HCT116 (cell line): ENCODE results near the gene ADI1. TPM values are rescaled to one million over a fixed set of nuclear protein-coding genes. Genes with fewer than 3 reads are reported as not detected.

ENCODE experiments used
- ATAC-seq: fragments of 200-7000 bp; cut with Tn5 transposase; 2 replicates; pipeline ENCODE4 v1.9.1; 2020; ENCODE audit warnings: mild to moderate bottlenecking, moderate library complexity
- BruUV-seq: library from RNA; stranded (reverse); fragments of 400-500 nt; replicated peaks from 2 replicates; lab custom pipeline; 2021; lab: Mats Ljungman, UMichigan
- CTCF ChIA-PET: fragments of 300-600 bp; sonication (Branson Sonifier 250); formaldehyde crosslinking; loops from one replicate; lab custom pipeline; 2021; ENCODE audit warnings: antibody characterized with exemption; lab: Charles Lee
- POLR2A ChIA-PET: fragments of 300-600, 350-600 bp; sonication (Branson Sonifier 250); formaldehyde crosslinking; loops from one replicate; lab custom pipeline; 2021; ENCODE audit warnings: antibody characterized with exemption; lab: Charles Lee
- RAD21 ChIA-PET, 2 experiments: fragments of 300-600 bp; sonication (Branson Sonifier 250); formaldehyde crosslinking; loops; one replicate each; lab custom pipeline; 2023; ENCODE audit warnings: low total read pairs in 2 of 2; ENCODE audit not compliant: uncharacterized antibody in 2 of 2, unreplicated experiment in 2 of 2, low non-redundant PET in 1 of 2; lab: Charles Lee
- DNase-seq: peaks from one replicate; pipeline ENCODE4 v3.0.0-alpha.2; 2010; ENCODE audit warnings: low read depth, low spot score
- H2AFZ ChIP-seq: fragments of 200-600 bp; shearing (Covaris generic), sonication (generic); 2 replicates; pipeline ENCODE4 v1.6.1; 2017; ENCODE audit warnings: low read depth, mixed run types, mixed read lengths, antibody characterized with exemption, low read length; ENCODE audit not compliant: poor library complexity, severe bottlenecking
- H3K27ac ChIP-seq: 2 replicates; pipeline ENCODE4 v1.5.1; 2012; ENCODE audit warnings: low read depth, low read length
- H3K27me3 ChIP-seq: fragments of 200-600 bp; sonication (generic); 2 replicates; pipeline ENCODE4 v1.6.1; 2016; ENCODE audit warnings: mixed run types, low read length, mixed read lengths; ENCODE audit not compliant: insufficient read depth
- H3K36me3 ChIP-seq, 2 experiments: fragments of 200-500 bp in 1 of 2; fragments of 200-600 bp in 1 of 2; sonication (Bioruptor generic) in 1 of 2; sonication (generic) in 1 of 2; 2 replicates each; pipeline versions ENCODE4 v1.5.1 to v1.6.1; 2014 to 2016; ENCODE audit warnings: low read length in 2 of 2, inconsistent platforms in 1 of 2, mixed read lengths in 1 of 2, mixed run types in 1 of 2; ENCODE audit not compliant: insufficient read depth in 2 of 2, control insufficient read depth in 1 of 2
- H3K4me1 ChIP-seq, 2 experiments: fragments of 200-600 bp in 1 of 2; sonication (generic) in 1 of 2; 2 replicates each; pipeline versions ENCODE4 v1.5.1 to v1.6.1; 2012 to 2017; ENCODE audit warnings: low read length in 2 of 2, inconsistent platforms in 1 of 2, mild to moderate bottlenecking in 1 of 2, mixed read lengths in 1 of 2, mixed run types in 1 of 2, moderate library complexity in 1 of 2; ENCODE audit not compliant: insufficient read depth in 2 of 2, control insufficient read depth in 1 of 2
- H3K4me2 ChIP-seq: fragments of 200-600 bp; sonication (generic); 2 replicates; pipeline ENCODE4 v1.6.1; 2017; ENCODE audit warnings: mixed run types, low read length, mixed read lengths
- H3K4me3 ChIP-seq, 2 experiments: fragments of 200-600 bp in 1 of 2; sonication (generic) in 1 of 2; replicated peaks in 1 of 2; 2 replicates each; pipeline ENCODE4 v1.5.1; 2011 to 2016; ENCODE audit warnings: low read length in 2 of 2, control low read depth in 1 of 2, low read depth in 1 of 2, mild to moderate bottlenecking in 1 of 2, mixed read lengths in 1 of 2, mixed run types in 1 of 2
- H3K79me2 ChIP-seq: fragments of 200-600 bp; sonication (generic); 2 replicates; pipeline ENCODE4 v1.6.1; 2017; ENCODE audit warnings: mild to moderate bottlenecking, mixed run types, low read length, moderate library complexity, mixed read lengths; ENCODE audit not compliant: insufficient read depth
- H3K9ac ChIP-seq: fragments of 200-600 bp; sonication (generic); 2 replicates; pipeline ENCODE4 v1.6.1; 2016; ENCODE audit warnings: low read length, mixed read lengths
- H3K9me2 ChIP-seq: fragments of 200-600 bp; sonication (generic), shearing (Covaris generic); 2 replicates; pipeline ENCODE4 v1.6.1; 2017; ENCODE audit warnings: mixed run types, mild to moderate bottlenecking, moderate library complexity; ENCODE audit not compliant: insufficient read depth
- H3K9me3 ChIP-seq, 2 experiments: fragments of 200-500 bp in 1 of 2; fragments of 200-600 bp in 1 of 2; sonication (Bioruptor generic) in 1 of 2; sonication (generic) in 1 of 2; 2 replicates each; pipeline ENCODE4 v1.6.1; 2014 to 2017; ENCODE audit warnings: low read length in 2 of 2, mixed read lengths in 2 of 2, inconsistent platforms in 1 of 2, low read depth in 1 of 2, mild to moderate bottlenecking in 1 of 2, mixed run types in 1 of 2, moderate library complexity in 1 of 2; ENCODE audit not compliant: control insufficient read depth in 1 of 2, insufficient read depth in 1 of 2
- H4K20me1 ChIP-seq: fragments of 200-600 bp; sonication (generic), shearing (Covaris generic); 2 replicates; pipeline ENCODE4 v1.6.1; 2017; ENCODE audit warnings: mixed run types, mild to moderate bottlenecking, moderate library complexity; ENCODE audit not compliant: insufficient read depth
- CBX3 ChIP-seq: IDR thresholded peaks from 2 replicates; pipeline ENCODE4 v1.6.1; 2012; ENCODE audit warnings: low read depth
- CEBPB ChIP-seq: IDR thresholded peaks from 2 replicates; pipeline ENCODE4 v1.6.1; 2012; ENCODE audit warnings: low read depth
- FOSL1 ChIP-seq: IDR thresholded peaks from 2 replicates; pipeline ENCODE4 v1.6.1; 2012; ENCODE audit warnings: low read depth
- JUND ChIP-seq: IDR thresholded peaks from 2 replicates; pipeline ENCODE4 v1.6.1; 2012
- POLR2A ChIP-seq: IDR thresholded peaks from 2 replicates; pipeline ENCODE4 v1.7.0; 2011; ENCODE audit warnings: borderline replicate concordance; ENCODE audit not compliant: insufficient read depth, insufficient read length; ENCODE audit errors: extremely low read depth
- RAD21 ChIP-seq: IDR thresholded peaks from 2 replicates; pipeline ENCODE4 v1.6.1; 2012; ENCODE audit warnings: low read depth, mild to moderate bottlenecking
- SRF ChIP-seq: IDR thresholded peaks from 2 replicates; pipeline ENCODE4 v1.6.1; 2012; ENCODE audit warnings: low read depth
- ZNF274 ChIP-seq: fragments of 200-500 bp; sonication (Bioruptor generic); IDR thresholded peaks from 2 replicates; pipeline ENCODE4 v1.6.1; 2014; ENCODE audit warnings: mild to moderate bottlenecking, low read depth, low read length, inconsistent platforms
- intact Hi-C: fragments of 100-400 bp; cut with micrococcal nuclease; formaldehyde crosslinking; loops from 2 replicates; pipeline ENCODE4 v1.10.0; 2022
- total RNA-seq: library from RNA; stranded (reverse); gene quantifications from one replicate; pipeline ENCODE4 v1.2.1, GENCODE V29; 2021; ENCODE audit not compliant: unreplicated experiment
- TF ChIP-seq, protein P1 (sequence below): IDR thresholded peaks from 2 replicates; pipeline ENCODE4 v1.6.1; 2012; ENCODE audit warnings: low read depth

Gene ADI1
- total RNA-seq, 1 experiment from 2014 or later, result 27.0 TPM

DNA sequence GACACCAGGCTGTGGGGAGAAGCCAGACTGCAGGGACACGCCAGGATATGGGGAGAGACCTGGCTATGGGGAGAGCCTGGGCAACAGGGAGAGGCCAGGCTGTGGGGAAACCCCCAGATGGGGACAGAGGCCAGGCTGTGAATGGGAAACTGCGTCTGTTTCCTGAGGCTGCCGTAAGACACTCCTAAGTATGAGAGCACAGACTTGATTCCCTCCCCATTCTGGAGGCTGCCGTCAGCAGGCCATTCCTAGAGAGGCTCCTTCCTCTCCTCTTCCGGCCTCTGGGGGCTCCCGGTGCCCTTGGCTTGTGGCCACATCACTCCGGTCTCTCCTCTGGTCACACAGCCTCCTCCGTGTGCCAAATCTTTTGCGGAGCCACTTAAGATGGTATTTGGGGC is 32.3 kb downstream of the ADI1 start:
- H3K27me3 ChIP-seq, result no peaks in the 10 kb centered on the region
- no peak for DNase-seq
- no peaks in the 10 kb centered on the region for H3K36me3 ChIP-seq
- no peak overlapping the region for H3K4me2 ChIP-seq
- no peak overlapping the region for H2AFZ ChIP-seq
- intact Hi-C loops, result no loop called here
- H3K9ac ChIP-seq, result no peak overlapping the region
- BruUV-seq, result no TSS peak
- TF ChIP-seq JUND (no peak), RAD21 (no peak), SRF (no peak), CEBPB (no peak), POLR2A (no peak), ZNF274 (no peak), FOSL1 (no peak), CBX3 (no peak)
- TF ChIP-seq, protein P1, sequence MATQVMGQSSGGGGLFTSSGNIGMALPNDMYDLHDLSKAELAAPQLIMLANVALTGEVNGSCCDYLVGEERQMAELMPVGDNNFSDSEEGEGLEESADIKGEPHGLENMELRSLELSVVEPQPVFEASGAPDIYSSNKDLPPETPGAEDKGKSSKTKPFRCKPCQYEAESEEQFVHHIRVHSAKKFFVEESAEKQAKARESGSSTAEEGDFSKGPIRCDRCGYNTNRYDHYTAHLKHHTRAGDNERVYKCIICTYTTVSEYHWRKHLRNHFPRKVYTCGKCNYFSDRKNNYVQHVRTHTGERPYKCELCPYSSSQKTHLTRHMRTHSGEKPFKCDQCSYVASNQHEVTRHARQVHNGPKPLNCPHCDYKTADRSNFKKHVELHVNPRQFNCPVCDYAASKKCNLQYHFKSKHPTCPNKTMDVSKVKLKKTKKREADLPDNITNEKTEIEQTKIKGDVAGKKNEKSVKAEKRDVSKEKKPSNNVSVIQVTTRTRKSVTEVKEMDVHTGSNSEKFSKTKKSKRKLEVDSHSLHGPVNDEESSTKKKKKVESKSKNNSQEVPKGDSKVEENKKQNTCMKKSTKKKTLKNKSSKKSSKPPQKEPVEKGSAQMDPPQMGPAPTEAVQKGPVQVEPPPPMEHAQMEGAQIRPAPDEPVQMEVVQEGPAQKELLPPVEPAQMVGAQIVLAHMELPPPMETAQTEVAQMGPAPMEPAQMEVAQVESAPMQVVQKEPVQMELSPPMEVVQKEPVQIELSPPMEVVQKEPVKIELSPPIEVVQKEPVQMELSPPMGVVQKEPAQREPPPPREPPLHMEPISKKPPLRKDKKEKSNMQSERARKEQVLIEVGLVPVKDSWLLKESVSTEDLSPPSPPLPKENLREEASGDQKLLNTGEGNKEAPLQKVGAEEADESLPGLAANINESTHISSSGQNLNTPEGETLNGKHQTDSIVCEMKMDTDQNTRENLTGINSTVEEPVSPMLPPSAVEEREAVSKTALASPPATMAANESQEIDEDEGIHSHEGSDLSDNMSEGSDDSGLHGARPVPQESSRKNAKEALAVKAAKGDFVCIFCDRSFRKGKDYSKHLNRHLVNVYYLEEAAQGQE, result no peak
- TF ChIP-seq, all 23 proteins: peak for 0
- ChIA-PET POLR2A (no interaction called here), CTCF (no interaction called here), RAD21 (no interaction called here)
- no peaks in the 10 kb centered on the region for H3K79me2 ChIP-seq
- no peaks in the 10 kb centered on the region for H3K9me2 ChIP-seq
- H3K27ac ChIP-seq, result no peak overlapping the region
- no peaks in the 10 kb centered on the region for H3K4me1 ChIP-seq
- no peak for ATAC-seq
- no peaks in the 10 kb centered on the region for H3K9me3 ChIP-seq
- H3K4me3 ChIP-seq, result no peak overlapping the region
- no peaks in the 10 kb centered on the region for H4K20me1 ChIP-seq
